ENCODE results near the gene XIRP2.

- TF ChIP-seq CTCF (IDR thresholded peaks at IDR 0.05; ENCODE audit: low read depth, low read length) (no peak), POLR2A (IDR thresholded peaks at IDR 0.05; ENCODE audit: extremely low read depth, insufficient read length) (no peak), MYC (IDR thresholded peaks at IDR 0.05; ENCODE audit: low read depth, low read length) (no peak), MAX (IDR thresholded peaks at IDR 0.05; ENCODE audit: low read depth, low read length) (no peak)
These were observed 4.1 kb downstream of the XIRP2 start for GRCh38 chr2:166892397-166892796.
